IPS-15b (cell line): Measurements from ENCODE around the gene CHST5.

ENCODE experiments used
- H3K27me3 ChIP-seq: one replicate; pipeline ENCODE4 v1.6.1; 2013; ENCODE audit warnings: low read length; ENCODE audit not compliant: control insufficient read depth, insufficient read depth
- H3K36me3 ChIP-seq: one replicate; pipeline ENCODE4 v1.6.1; 2013; ENCODE audit warnings: low read length; ENCODE audit not compliant: control insufficient read depth, insufficient read depth
- H3K4me1 ChIP-seq: one replicate; pipeline ENCODE4 v1.6.1; 2013; ENCODE audit warnings: mild to moderate bottlenecking, low read length; ENCODE audit not compliant: control insufficient read depth, insufficient read depth
- H3K4me3 ChIP-seq: one replicate; pipeline ENCODE4 v1.5.1; 2013; ENCODE audit warnings: low read depth, low read length
- H3K9ac ChIP-seq: one replicate; pipeline ENCODE4 v1.6.1; 2013; ENCODE audit warnings: low read depth, mild to moderate bottlenecking, low read length
- H3K9me3 ChIP-seq: one replicate; pipeline ENCODE4 v1.6.1; 2013; ENCODE audit warnings: mild to moderate bottlenecking, low read length; ENCODE audit not compliant: control insufficient read depth, insufficient read depth

The CHST5 gene

GRCh38 chr16:75482434-75483205, 53.3 kb downstream of the CHST5 start:
- H3K4me1 ChIP-seq, result no peaks in the 10 kb centered on the region
- peaks cover 11% of the 10 kb centered on the region for H3K36me3 ChIP-seq
- H3K9me3 ChIP-seq, result no peaks in the 10 kb centered on the region
- no peak overlapping the region for H3K9ac ChIP-seq
- H3K27me3 ChIP-seq, result no peaks in the 10 kb centered on the region
- no peak overlapping the region for H3K4me3 ChIP-seq

GRCh38 chr16:75481475-75481874, 54.4 kb downstream of the CHST5 start:
- Histone ChIP-seq H3K9ac (no peak overlapping the region), H3K4me3 (no peak overlapping the region), H3K36me3 (peaks cover 11% of the 10 kb centered on the region), H3K4me1 (no peaks in the 10 kb centered on the region), H3K9me3 (no peaks in the 10 kb centered on the region), H3K27me3 (no peaks in the 10 kb centered on the region)

GRCh38 chr16:75479421-75479990, 56.4 kb downstream of the CHST5 start:
- Histone ChIP-seq H3K4me1 (no peaks in the 10 kb centered on the region), H3K9ac (no peak overlapping the region), H3K36me3 (peaks cover 11% of the 10 kb centered on the region), H3K27me3 (no peaks in the 10 kb centered on the region), H3K9me3 (no peaks in the 10 kb centered on the region), H3K4me3 (no peak overlapping the region)
